Measurements from ENCODE around the gene PLCG1. TPM values are rescaled to one million over a fixed set of nuclear protein-coding genes. Genes with fewer than 3 reads are reported as not detected.

PLCG1 gene
- total and polyA plus RNA-seq, 2 of the 8 experiments (the other 6 are each of a cell fraction or from before 2014, with no cell fraction given), result 103 to 154 TPM

DNA sequence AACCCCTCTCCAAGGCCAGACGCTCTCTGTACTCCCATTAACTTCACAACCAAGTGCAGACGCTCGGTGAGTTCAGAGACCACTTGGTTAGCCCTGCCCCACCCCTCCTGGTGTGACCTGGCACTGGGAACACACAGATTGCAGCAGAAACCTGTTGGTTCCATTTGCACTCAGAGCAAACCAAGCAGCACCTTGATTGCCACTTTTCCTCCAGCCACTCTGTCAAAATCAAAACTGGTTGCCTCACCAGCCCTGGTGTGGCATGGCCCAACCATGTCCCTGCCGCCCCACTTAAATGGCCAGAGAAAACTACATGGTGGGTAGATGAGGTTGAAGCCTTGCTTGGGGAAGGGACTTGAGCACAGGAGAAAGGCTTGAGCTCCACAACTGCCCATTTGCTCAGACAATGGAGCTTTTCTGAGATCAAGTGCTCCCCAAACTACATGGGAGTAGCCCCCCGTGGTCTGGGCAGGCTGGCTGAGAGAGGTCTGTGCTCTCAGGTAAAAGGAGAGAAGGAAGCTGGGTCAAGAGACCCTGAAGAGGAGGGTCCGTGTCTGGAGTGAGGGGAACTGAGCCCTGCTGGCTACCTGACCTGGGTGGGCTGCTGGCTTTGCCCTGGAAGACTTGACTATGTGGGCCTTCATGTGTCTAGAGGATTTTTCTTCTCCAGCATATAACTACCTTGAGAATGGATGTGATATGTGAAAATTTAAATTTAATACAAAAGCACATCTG, 43.4 kb downstream of the PLCG1 start:
- Histone ChIP-seq H3K14ac (ENCODE audit: insufficient read length) (no peak overlapping the region), H3K4me2 (ENCODE audit: insufficient read depth in 1 of 2, low read depth in 2 of 2, low read length in 2 of 2) (no peak overlapping the region), H4K8ac (ENCODE audit: extremely low read depth, insufficient read depth, low read length) (peak overlapping the region; percentile 16; the same call in 1 of the 2 replicates), H3K4me1 (replicated peaks in 1 of 4; ENCODE audit: control insufficient read depth in 3 of 4, insufficient read depth in 4 of 4, low read length in 3 of 4) (peaks cover 0 to 4% (median 0%) of the 10 kb centered on the region in 4 experiments; a peak in 1 of 7 replicates), H3K23me2 (ENCODE audit: low read depth, low read length) (no peaks in the 10 kb centered on the region), H2BK20ac (ENCODE audit: low read length) (no peak overlapping the region), H3K27ac (ENCODE audit: low read depth, low read length) (no peak overlapping the region), H2AFZ (ENCODE audit: low read length) (no peak overlapping the region), H3K9me3 (ENCODE audit: insufficient read depth in 2 of 2, low read depth in 1 of 2, low read length in 1 of 2) (no peaks in the 10 kb centered on the region), H3K79me2 (ENCODE audit: control insufficient read depth in 1 of 2, insufficient read depth in 2 of 2, low read length in 2 of 2) (no peaks in the 10 kb centered on the region), H2BK5ac (ENCODE audit: low read depth, low read length) (no peak overlapping the region), H4K5ac (ENCODE audit: insufficient read length, low read depth, low read length) (no peak overlapping the region), H3K4me3 (ENCODE audit: extremely low read depth in 1 of 4, insufficient read depth in 2 of 4, low read depth in 3 of 4, low read length in 4 of 4) (no peak overlapping the region), H3K23ac (ENCODE audit: insufficient read length) (no peak overlapping the region), H3K9ac (replicated peaks in 1 of 4; ENCODE audit: extremely low read depth in 1 of 4, low read depth in 3 of 4, low read length in 3 of 4) (no peak overlapping the region), H3K4ac (replicated peaks; ENCODE audit: insufficient read length, low read depth, low read length) (no peak overlapping the region), H2AK5ac (ENCODE audit: low read depth, low read length) (no peak overlapping the region), H4K20me1 (replicated peaks in 1 of 2; ENCODE audit: control insufficient read depth in 1 of 2, insufficient read depth in 2 of 2, low read length in 2 of 2) (no peaks in the 10 kb centered on the region), H3K18ac (ENCODE audit: extremely low read depth, low read length) (no peak overlapping the region), H2BK15ac (ENCODE audit: low read length) (no peak overlapping the region), H2BK12ac (ENCODE audit: low read depth, low read length) (no peak overlapping the region), H3K56ac (replicated peaks; ENCODE audit: insufficient read length, low read depth, low read length) (no peak overlapping the region), H2BK120ac (replicated peaks; ENCODE audit: low read depth, low read length) (no peak overlapping the region), H3K27me3 (replicated peaks in 1 of 4; ENCODE audit: control insufficient read depth in 3 of 4, extremely low read depth in 1 of 4, insufficient read depth in 3 of 4, low read length in 3 of 4) (no peaks in the 10 kb centered on the region), H3K79me1 (ENCODE audit: low read depth, low read length) (no peaks in the 10 kb centered on the region), H3K36me3 (ENCODE audit: control insufficient read depth in 2 of 4, insufficient read depth in 4 of 4, low read length in 3 of 4) (peaks cover 3 to 16% (median 10%) of the 10 kb centered on the region in 4 experiments; a peak in 7 of 8 replicates), H4K91ac (replicated peaks; ENCODE audit: insufficient read length, low read length) (no peak overlapping the region)
- CTCF ChIA-PET (ENCODE audit: partially characterized antibody), result interaction anchor here (1.0 to 6.2 kb wide), 7 partner anchors 10 to 173 kb away, joined by 3 to 25 read pairs (median 3); partner anchors contain the start of gene LPIN3
- DNase-seq (ENCODE audit: low read depth in 1 of 2, low spot score in 2 of 2) (peak in 1 of 2 experiments; percentile 42), FAIRE-seq (no peak)
- TF ChIP-seq PHF8 (conservative IDR thresholded peaks at IDR 0.05; ENCODE audit: low read depth, low read length) (no peak), TCF12 (IDR thresholded peaks at IDR 0.05; ENCODE audit: low read depth, low read length) (no peak), KDM5A (IDR thresholded peaks at IDR 0.05; ENCODE audit: low read length) (no peak), POLR2A (IDR thresholded peaks at IDR 0.05; ENCODE audit: control extremely low read depth in 1 of 2, low read depth in 2 of 2, low read length in 2 of 2) (peak in 1 of 2 experiments; percentile 3; a peak in 1 of 3 replicates)
- TF ChIP-seq, protein P1, sequence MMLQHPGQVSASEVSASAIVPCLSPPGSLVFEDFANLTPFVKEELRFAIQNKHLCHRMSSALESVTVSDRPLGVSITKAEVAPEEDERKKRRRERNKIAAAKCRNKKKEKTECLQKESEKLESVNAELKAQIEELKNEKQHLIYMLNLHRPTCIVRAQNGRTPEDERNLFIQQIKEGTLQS (IDR thresholded peaks at IDR 0.05; ENCODE audit: insufficient read depth, low read depth, low read length), result no peak
- POLR2A ChIA-PET (ENCODE audit: partially characterized antibody), result interaction anchor here (0.6 to 2.8 kb wide), 8 partner anchors 8 to 160 kb away, joined by 3 to 23 read pairs (median 3); partner anchors contain the start of gene LPIN3
- 93% methylated on average over 6 of the region's 6 CpGs; no CpG with 5 or more reads in 1 of the 2 experiments for WGBS, 2 experiments (ENCODE audit: extremely low coverage in 1 of 2, insufficient coverage in 1 of 2, insufficient read length in 1 of 2, insufficient replicate concordance in 2 of 2, low coverage in 1 of 2, low lambda C conversion rate in 2 of 2, missing lambda C conversion rate in 1 of 2)
